ENCODE results near the gene PRRT2.
"Not testable (repeated sequence)": the region's sequence is repeated elsewhere in the genome, so short reads cannot be mapped to it uniquely, and the experiment has no call there.

The PRRT2 gene

GRCh38 chr16:29811896-29812665 lies at the start of gene PRRT2:
Gene PRRT2, plus strand, starts transcription at chr16:29812193. Its CDS starts 862 bp downstream, at chr16:29813055.
- H3K4me1 Mint-ChIP-seq (ENCODE audit: low read depth) = peaks cover 74% of the 10 kb centered on the region
- H3K36me3 Mint-ChIP-seq (ENCODE audit: low read depth) = peaks cover 54% of the 10 kb centered on the region
- peak within 1 kb of the TSS; percentile 82 for H3K27ac Mint-ChIP-seq
- H3K9me3 Mint-ChIP-seq = no peaks in the 10 kb centered on the region
- H3K4me3 Mint-ChIP-seq = peak within 1 kb of the TSS; percentile 78
- intact Hi-C loops (cut with micrococcal nuclease) = loop anchor here (10.0 kb wide), 2 partner anchors 163 to 167 kb away; partner anchors contain the start of gene TAOK2
- peaks cover 36% of the 10 kb centered on the region for H3K27me3 Mint-ChIP-seq

DNA sequence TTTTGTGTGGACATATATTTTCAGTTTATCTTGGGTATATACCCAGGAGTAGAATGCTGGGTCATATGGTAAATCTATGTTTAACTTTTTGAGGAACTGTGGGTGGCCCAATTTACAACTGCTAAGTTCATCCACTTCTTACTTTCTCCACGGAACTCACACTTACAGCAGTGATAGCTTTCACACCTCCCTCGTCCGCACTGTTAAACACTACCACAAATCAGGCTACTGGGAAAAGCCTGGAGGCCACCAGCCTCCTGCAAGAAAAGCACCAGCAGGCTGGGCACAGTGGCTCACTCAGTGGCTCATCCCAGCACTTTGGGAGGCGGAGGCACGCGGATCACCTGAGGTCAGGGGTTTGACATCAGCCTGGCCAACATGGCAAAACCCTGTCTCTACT lies 48.7 kb upstream of the PRRT2 start:
- no peaks in the 10 kb centered on the region for H3K9me3 Mint-ChIP-seq
- H3K36me3 Mint-ChIP-seq (ENCODE audit: low read depth) = no peaks in the 10 kb centered on the region
- H3K4me1 Mint-ChIP-seq (ENCODE audit: low read depth) = peaks cover 15% of the 10 kb centered on the region
- no peak overlapping the region for H3K27ac Mint-ChIP-seq
- H3K4me3 Mint-ChIP-seq = no peak overlapping the region
- intact Hi-C loops (cut with micrococcal nuclease) = no loop called here
- peaks cover 2% of the 10 kb centered on the region for H3K27me3 Mint-ChIP-seq

- Mint-ChIP-seq H3K4me1 (ENCODE audit: low read depth) (peaks cover 13% of the 10 kb centered on the region), H3K27ac (no peak overlapping the region), H3K27me3 (peaks cover 2% of the 10 kb centered on the region), H3K9me3 (no peaks in the 10 kb centered on the region), H3K4me3 (no peak overlapping the region), H3K36me3 (ENCODE audit: low read depth) (no peaks in the 10 kb centered on the region)
- intact Hi-C loops (cut with micrococcal nuclease) = no loop called here
These were observed 46.6 kb upstream of the PRRT2 start for GRCh38 chr16:29765167-29766032.

- H3K27ac Mint-ChIP-seq = no peak overlapping the region
- peaks cover 2% of the 10 kb centered on the region for H3K27me3 Mint-ChIP-seq
- peaks cover 19% of the 10 kb centered on the region for H3K4me1 Mint-ChIP-seq (ENCODE audit: low read depth)
- intact Hi-C loops (cut with micrococcal nuclease) = no loop called here
- H3K9me3 Mint-ChIP-seq = no peaks in the 10 kb centered on the region
- H3K4me3 Mint-ChIP-seq = no peak overlapping the region
- H3K36me3 Mint-ChIP-seq (ENCODE audit: low read depth) = no peaks in the 10 kb centered on the region
These were observed 45.4 kb upstream of the PRRT2 start for GRCh38 chr16:29766571-29766970.

DNA sequence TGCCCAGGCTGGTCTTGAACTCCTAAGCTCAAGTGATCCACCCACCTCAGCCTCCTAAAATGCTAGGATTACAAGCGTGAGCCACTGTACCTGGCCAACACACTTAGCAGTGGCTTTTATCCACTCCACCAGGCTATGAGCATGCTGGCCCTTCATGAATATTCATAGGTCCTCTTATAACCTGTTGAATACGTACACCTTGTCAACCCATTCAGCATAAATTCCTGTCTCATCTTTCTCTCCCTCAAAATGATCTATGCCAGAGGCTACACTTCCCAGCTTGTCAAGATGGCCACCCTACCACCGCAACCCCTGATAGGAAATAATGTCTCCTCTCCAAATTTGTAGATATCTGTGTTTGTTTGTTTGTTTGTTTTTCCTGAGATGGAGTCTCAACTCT lies 44.9 kb upstream of the PRRT2 start:
- peaks cover 2% of the 10 kb centered on the region for H3K27me3 Mint-ChIP-seq
- H3K36me3 Mint-ChIP-seq (ENCODE audit: low read depth) = no peaks in the 10 kb centered on the region
- H3K4me1 Mint-ChIP-seq (ENCODE audit: low read depth) = peaks cover 21% of the 10 kb centered on the region
- H3K4me3 Mint-ChIP-seq = no peak overlapping the region
- H3K9me3 Mint-ChIP-seq = no peaks in the 10 kb centered on the region
- no peak overlapping the region for H3K27ac Mint-ChIP-seq
- intact Hi-C loops (cut with micrococcal nuclease) = no loop called here

GRCh38 chr16:29769507-29769906 lies 42.5 kb upstream of the PRRT2 start:
- Mint-ChIP-seq H3K27me3 (no peaks in the 10 kb centered on the region), H3K36me3 (ENCODE audit: low read depth) (no peaks in the 10 kb centered on the region), H3K27ac (no peak overlapping the region), H3K4me1 (ENCODE audit: low read depth) (peaks cover 25% of the 10 kb centered on the region), H3K4me3 (no peak overlapping the region), H3K9me3 (no peaks in the 10 kb centered on the region)
- intact Hi-C loops (cut with micrococcal nuclease) = no loop called here

GRCh38 chr16:29770250-29770929 lies 41.6 kb upstream of the PRRT2 start:
- Mint-ChIP-seq H3K4me3 (no peak overlapping the region), H3K27me3 (no peaks in the 10 kb centered on the region)

DNA sequence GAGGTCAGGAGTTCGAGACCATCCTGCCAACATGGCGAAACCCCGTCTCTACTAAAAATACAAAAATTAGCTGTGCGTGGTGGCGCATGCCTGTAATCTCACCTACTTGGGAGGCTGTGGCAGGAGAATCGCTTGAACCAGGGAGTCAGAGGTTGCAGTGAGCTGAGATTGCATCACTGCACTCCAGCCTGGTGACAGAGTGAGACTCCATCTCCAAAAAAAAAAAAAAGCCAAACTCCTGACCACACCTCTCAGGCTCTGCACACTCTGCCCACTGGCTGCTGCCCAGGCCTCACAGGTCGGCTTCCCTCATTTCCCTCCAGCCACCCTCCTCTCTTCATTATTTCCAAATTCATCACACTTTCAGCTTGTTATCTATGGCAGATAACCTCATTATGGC lies 39.7 kb upstream of the PRRT2 start:
- H3K4me1 Mint-ChIP-seq (ENCODE audit: low read depth) = peaks cover 25% of the 10 kb centered on the region
- intact Hi-C loops (cut with micrococcal nuclease); H3K36me3 Mint-ChIP-seq (ENCODE audit: low read depth); H3K27me3 Mint-ChIP-seq; H3K27ac Mint-ChIP-seq; H3K4me3 Mint-ChIP-seq; H3K9me3 Mint-ChIP-seq: not testable (repeated sequence)

More at GRCh38 chr16:29770250-29770929, 41.6 kb upstream of the PRRT2 start:
- intact Hi-C loops (cut with micrococcal nuclease) = no loop called here
- Mint-ChIP-seq H3K4me1 (ENCODE audit: low read depth) (peaks cover 25% of the 10 kb centered on the region), H3K36me3 (ENCODE audit: low read depth) (no peaks in the 10 kb centered on the region), H3K9me3 (no peaks in the 10 kb centered on the region), H3K27ac (no peak overlapping the region)

DNA sequence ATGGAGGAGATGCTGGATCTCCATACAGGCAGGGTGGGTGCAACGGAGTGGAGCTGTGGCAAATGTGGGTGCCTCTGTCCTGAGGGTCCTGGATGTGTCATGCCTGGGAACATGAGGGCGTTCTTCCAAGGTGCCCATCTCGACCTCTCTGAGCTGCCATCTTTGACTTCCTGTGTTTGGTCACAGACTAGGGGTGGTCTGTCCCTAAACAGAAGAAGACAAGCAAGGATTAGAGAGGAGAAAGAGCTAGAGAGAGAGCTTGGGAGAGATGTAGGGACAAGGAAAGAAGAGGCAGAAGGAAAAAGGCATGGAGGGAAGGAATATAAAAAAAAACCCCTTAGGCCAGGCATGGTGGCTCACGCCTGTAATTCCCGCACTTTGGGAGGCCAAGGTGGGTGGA lies 37.3 kb upstream of the PRRT2 start:
- intact Hi-C loops (cut with micrococcal nuclease) = no loop called here
- H3K9me3 Mint-ChIP-seq = no peaks in the 10 kb centered on the region
- no peak overlapping the region for H3K4me3 Mint-ChIP-seq
- peaks cover 10% of the 10 kb centered on the region for H3K27me3 Mint-ChIP-seq
- H3K36me3 Mint-ChIP-seq (ENCODE audit: low read depth) = no peaks in the 10 kb centered on the region
- H3K4me1 Mint-ChIP-seq (ENCODE audit: low read depth) = peaks cover 25% of the 10 kb centered on the region
- H3K27ac Mint-ChIP-seq = no peak overlapping the region

- Mint-ChIP-seq H3K27me3 (peaks cover 10% of the 10 kb centered on the region), H3K36me3 (ENCODE audit: low read depth) (no peaks in the 10 kb centered on the region), H3K4me1 (ENCODE audit: low read depth) (peaks cover 22% of the 10 kb centered on the region), H3K4me3 (no peak overlapping the region), H3K27ac (no peak overlapping the region), H3K9me3 (no peaks in the 10 kb centered on the region)
- intact Hi-C loops (cut with micrococcal nuclease) = no loop called here
These were observed 36.1 kb upstream of the PRRT2 start for GRCh38 chr16:29775742-29776408.

GRCh38 chr16:29777576-29778350 lies 34.2 kb upstream of the PRRT2 start, which contains the start of gene ZG16:
Gene ZG16, plus strand, starts transcription at chr16:29778256. Its CDS starts 1,011 bp downstream, at chr16:29779267.
- Mint-ChIP-seq H3K27me3 (peaks cover 10% of the 10 kb centered on the region), H3K4me3 (no peak within 1 kb of the TSS), H3K36me3 (ENCODE audit: low read depth) (no peaks in the 10 kb centered on the region), H3K4me1 (ENCODE audit: low read depth) (peaks cover 19% of the 10 kb centered on the region), H3K27ac (peak within 1 kb of the TSS; percentile 51), H3K9me3 (no peaks in the 10 kb centered on the region)
- intact Hi-C loops (cut with micrococcal nuclease) = no loop called here

- H3K9me3 Mint-ChIP-seq = no peaks in the 10 kb centered on the region
- H3K4me1 Mint-ChIP-seq (ENCODE audit: low read depth) = peaks cover 12% of the 10 kb centered on the region
- H3K27ac Mint-ChIP-seq = peak overlapping the region; percentile 51
- intact Hi-C loops (cut with micrococcal nuclease) = no loop called here
- H3K36me3 Mint-ChIP-seq (ENCODE audit: low read depth) = no peaks in the 10 kb centered on the region
- H3K4me3 Mint-ChIP-seq = no peak overlapping the region
- peaks cover 10% of the 10 kb centered on the region for H3K27me3 Mint-ChIP-seq
These were observed 32.5 kb upstream of the PRRT2 start for GRCh38 chr16:29779474-29779873.

All from dendritic cell treated with granulocyte-macrophage colony-stimulating factor and Interleukin-4, amounts not matched to agents 40 ng/mL and 50 ng/mL, for 4 days (primary cell).